ENCODE measurements around the gene HPS1. TPM values are rescaled to one million over a fixed set of nuclear protein-coding genes. Genes with fewer than 3 reads are reported as not detected.
A peak's percentile ranks its signal among the peaks of the same experiment; 100 is the strongest.

The HPS1 gene
- total RNA-seq, 1 donor from 2014 or later = 62.1 TPM

DNA sequence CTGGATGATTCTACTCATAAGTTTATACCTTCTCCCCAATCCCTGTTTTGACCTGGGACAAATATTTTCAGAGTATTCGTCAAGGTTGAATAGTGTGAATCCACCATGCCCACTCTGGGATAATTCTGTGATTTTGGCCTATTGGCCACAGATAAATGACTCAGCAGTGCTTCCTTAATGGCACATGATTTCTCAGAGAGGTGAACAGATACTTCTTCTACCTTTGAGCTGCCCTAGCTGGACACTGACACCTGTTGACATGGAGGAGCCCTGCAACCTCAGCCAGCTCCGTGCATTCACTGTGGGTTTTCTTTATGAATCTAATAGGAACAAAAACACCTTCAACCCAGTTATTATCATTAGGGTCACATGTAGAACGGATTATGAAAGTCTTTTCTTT is 40.9 kb upstream of the HPS1 start:
- no peak overlapping the region for H3K4me3 ChIP-seq
- H3K27me3 ChIP-seq = no peaks in the 10 kb centered on the region
- DNase-seq (ENCODE audit: extremely low spot score in 2 of 2) = no peak
- TF ChIP-seq, protein P1, sequence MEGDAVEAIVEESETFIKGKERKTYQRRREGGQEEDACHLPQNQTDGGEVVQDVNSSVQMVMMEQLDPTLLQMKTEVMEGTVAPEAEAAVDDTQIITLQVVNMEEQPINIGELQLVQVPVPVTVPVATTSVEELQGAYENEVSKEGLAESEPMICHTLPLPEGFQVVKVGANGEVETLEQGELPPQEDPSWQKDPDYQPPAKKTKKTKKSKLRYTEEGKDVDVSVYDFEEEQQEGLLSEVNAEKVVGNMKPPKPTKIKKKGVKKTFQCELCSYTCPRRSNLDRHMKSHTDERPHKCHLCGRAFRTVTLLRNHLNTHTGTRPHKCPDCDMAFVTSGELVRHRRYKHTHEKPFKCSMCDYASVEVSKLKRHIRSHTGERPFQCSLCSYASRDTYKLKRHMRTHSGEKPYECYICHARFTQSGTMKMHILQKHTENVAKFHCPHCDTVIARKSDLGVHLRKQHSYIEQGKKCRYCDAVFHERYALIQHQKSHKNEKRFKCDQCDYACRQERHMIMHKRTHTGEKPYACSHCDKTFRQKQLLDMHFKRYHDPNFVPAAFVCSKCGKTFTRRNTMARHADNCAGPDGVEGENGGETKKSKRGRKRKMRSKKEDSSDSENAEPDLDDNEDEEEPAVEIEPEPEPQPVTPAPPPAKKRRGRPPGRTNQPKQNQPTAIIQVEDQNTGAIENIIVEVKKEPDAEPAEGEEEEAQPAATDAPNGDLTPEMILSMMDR (IDR thresholded peaks at IDR 0.05) = no peak
- TF ChIP-seq POLR2A (IDR thresholded peaks at IDR 0.05) (no peak), POLR2AphosphoS5 (IDR thresholded peaks at IDR 0.05; ENCODE audit: insufficient read depth in 1 of 2, low read depth in 1 of 2) (no peak)
- peaks cover 17% of the 10 kb centered on the region for H3K4me1 ChIP-seq
- no peak overlapping the region for H3K27ac ChIP-seq
- intact Hi-C loops (cut with DNase I) = no loop called here
- H3K36me3 ChIP-seq = no peaks in the 10 kb centered on the region
- no peaks in the 10 kb centered on the region for H3K9me3 ChIP-seq

DNA sequence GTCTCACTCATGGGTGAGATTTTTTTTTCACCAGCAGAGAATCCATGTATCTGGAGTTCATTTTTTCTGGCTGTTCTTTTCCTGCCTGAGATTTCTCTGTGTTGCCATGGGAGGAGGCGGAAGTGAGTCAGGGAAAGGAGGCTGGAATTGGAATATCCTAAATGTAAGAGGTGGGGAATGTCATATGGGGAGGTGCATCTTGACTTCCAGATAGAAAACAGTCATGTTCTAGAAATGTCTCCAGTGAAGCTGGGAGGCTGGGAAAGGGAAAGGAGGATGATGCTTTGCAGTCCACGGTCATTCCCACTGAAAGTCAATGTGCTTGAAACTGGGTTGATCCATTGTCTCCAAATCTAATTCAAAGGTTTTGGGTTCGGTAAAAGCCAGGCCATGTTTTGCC is 39.7 kb upstream of the HPS1 start:
- no peaks in the 10 kb centered on the region for H3K36me3 ChIP-seq
- peaks cover 26% of the 10 kb centered on the region for H3K4me1 ChIP-seq
- no peak for DNase-seq (ENCODE audit: extremely low spot score in 2 of 2)
- intact Hi-C loops (cut with DNase I) = no loop called here
- no peaks in the 10 kb centered on the region for H3K27me3 ChIP-seq
- no peak for TF ChIP-seq POLR2A (IDR thresholded peaks at IDR 0.05)
- no peak for TF ChIP-seq POLR2AphosphoS5 (IDR thresholded peaks at IDR 0.05; ENCODE audit: insufficient read depth in 1 of 2, low read depth in 1 of 2)
- TF ChIP-seq, protein P1 (IDR thresholded peaks at IDR 0.05) = no peak
- peak overlapping the region; percentile 79 for H3K27ac ChIP-seq
- H3K4me3 ChIP-seq = no peak overlapping the region
- no peaks in the 10 kb centered on the region for H3K9me3 ChIP-seq

- H3K27ac ChIP-seq = peak overlapping the region; percentile 79
- intact Hi-C loops (cut with DNase I) = no loop called here
- no peak for DNase-seq (ENCODE audit: extremely low spot score in 2 of 2)
Observed at GRCh38 chr10:98485959-98486358, 39.2 kb upstream of the HPS1 start.

DNA sequence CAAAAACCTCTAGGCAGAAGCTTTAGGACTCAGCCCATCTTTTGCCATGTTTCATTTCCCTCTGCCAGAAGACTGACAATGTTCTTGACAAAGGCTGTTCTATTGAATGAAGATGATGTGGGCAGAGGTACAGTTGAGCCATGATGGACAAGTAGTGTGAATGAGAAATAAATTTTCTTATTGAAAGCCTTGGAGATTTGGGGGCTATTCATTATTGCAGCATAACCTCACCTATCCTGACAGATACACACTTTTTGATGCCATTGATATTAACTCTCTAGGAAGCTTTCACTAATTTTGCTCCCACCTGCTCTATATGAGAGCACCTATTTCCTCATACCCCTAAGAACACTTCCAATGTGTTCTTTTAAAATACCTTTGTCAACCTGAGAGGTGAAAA is 36.9 kb upstream of the HPS1 start:
- TF ChIP-seq POLR2A (IDR thresholded peaks at IDR 0.05) (no peak), POLR2AphosphoS5 (IDR thresholded peaks at IDR 0.05; ENCODE audit: insufficient read depth in 1 of 2, low read depth in 1 of 2) (no peak)
- TF ChIP-seq, protein P1 (IDR thresholded peaks at IDR 0.05) = no peak
- Histone ChIP-seq H3K9me3 (no peaks in the 10 kb centered on the region), H3K36me3 (no peaks in the 10 kb centered on the region), H3K4me1 (peaks cover 28% of the 10 kb centered on the region), H3K4me3 (no peak overlapping the region), H3K27me3 (no peaks in the 10 kb centered on the region), H3K27ac (no peak overlapping the region)
- no peak for DNase-seq (ENCODE audit: extremely low spot score in 2 of 2)
- intact Hi-C loops (cut with DNase I) = no loop called here

More at GRCh38 chr10:98485959-98486358, 39.2 kb upstream of the HPS1 start:
- Histone ChIP-seq H3K9me3 (no peaks in the 10 kb centered on the region), H3K36me3 (no peaks in the 10 kb centered on the region), H3K27me3 (no peaks in the 10 kb centered on the region), H3K4me1 (peaks cover 28% of the 10 kb centered on the region), H3K4me3 (no peak overlapping the region)
- TF ChIP-seq POLR2A (IDR thresholded peaks at IDR 0.05) = no peak
- TF ChIP-seq, protein P1 (IDR thresholded peaks at IDR 0.05) = no peak
- TF ChIP-seq POLR2AphosphoS5 (IDR thresholded peaks at IDR 0.05; ENCODE audit: insufficient read depth in 1 of 2, low read depth in 1 of 2) = no peak

GRCh38 chr10:98482096-98482495 is 35.4 kb upstream of the HPS1 start:
- intact Hi-C loops (cut with DNase I) = no loop called here
- H3K27me3 ChIP-seq = no peaks in the 10 kb centered on the region
- no peaks in the 10 kb centered on the region for H3K36me3 ChIP-seq
- H3K27ac ChIP-seq = peak overlapping the region; percentile 57
- peaks cover 24% of the 10 kb centered on the region for H3K4me1 ChIP-seq
- H3K9me3 ChIP-seq = no peaks in the 10 kb centered on the region
- TF ChIP-seq POLR2A (IDR thresholded peaks at IDR 0.05) (no peak), POLR2AphosphoS5 (IDR thresholded peaks at IDR 0.05; ENCODE audit: insufficient read depth in 1 of 2, low read depth in 1 of 2) (no peak)
- TF ChIP-seq, protein P1 (IDR thresholded peaks at IDR 0.05) = no peak
- no peak overlapping the region for H3K4me3 ChIP-seq
- no peak for DNase-seq (ENCODE audit: extremely low spot score in 2 of 2)
